ENCODE data around the gene RTN4IP1.

DNA sequence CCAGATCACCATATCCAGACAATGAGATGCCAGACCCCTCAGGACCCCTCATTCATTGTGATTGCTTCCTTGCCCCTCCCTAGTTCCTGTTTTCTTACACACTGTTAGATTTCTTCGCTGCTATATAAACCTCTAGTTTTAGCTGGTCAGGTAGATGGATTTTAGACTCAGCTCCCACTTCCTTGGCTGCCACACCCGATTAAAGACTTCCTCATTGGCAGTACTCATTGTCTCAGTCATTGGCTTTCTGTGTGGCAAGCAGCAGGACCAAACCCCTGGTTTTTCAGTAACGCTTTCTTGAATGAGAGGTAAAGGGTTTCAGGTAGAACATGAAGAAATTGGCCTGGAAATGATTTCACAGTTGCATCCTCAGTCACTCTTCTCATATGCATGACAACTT lies 48.0 kb upstream of the RTN4IP1 start:
- TF ChIP-seq, protein P1, sequence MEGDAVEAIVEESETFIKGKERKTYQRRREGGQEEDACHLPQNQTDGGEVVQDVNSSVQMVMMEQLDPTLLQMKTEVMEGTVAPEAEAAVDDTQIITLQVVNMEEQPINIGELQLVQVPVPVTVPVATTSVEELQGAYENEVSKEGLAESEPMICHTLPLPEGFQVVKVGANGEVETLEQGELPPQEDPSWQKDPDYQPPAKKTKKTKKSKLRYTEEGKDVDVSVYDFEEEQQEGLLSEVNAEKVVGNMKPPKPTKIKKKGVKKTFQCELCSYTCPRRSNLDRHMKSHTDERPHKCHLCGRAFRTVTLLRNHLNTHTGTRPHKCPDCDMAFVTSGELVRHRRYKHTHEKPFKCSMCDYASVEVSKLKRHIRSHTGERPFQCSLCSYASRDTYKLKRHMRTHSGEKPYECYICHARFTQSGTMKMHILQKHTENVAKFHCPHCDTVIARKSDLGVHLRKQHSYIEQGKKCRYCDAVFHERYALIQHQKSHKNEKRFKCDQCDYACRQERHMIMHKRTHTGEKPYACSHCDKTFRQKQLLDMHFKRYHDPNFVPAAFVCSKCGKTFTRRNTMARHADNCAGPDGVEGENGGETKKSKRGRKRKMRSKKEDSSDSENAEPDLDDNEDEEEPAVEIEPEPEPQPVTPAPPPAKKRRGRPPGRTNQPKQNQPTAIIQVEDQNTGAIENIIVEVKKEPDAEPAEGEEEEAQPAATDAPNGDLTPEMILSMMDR (conservative IDR thresholded peaks at IDR 0.05): no peak
- TF ChIP-seq ZFX (IDR thresholded peaks at IDR 0.05): no peak
